Brain microvascular endothelial cell (primary cell): ENCODE results near the gene LEKR1.
"Not testable (repeated sequence)": the region's sequence is repeated elsewhere in the genome, so short reads cannot be mapped to it uniquely, and the experiment has no call there.

Experiments used
- DNase-seq: peaks from one replicate; pipeline ENCODE4 v3.0.0-alpha.2; 2020
- H3K27ac ChIP-seq: fragments of 250-450 bp; sonication (Bioruptor Pico); 2 replicates; pipeline ENCODE4 v1.5.1; 2020; ENCODE audit warnings: mild to moderate bottlenecking, moderate library complexity
- H3K27me3 ChIP-seq: fragments of 250-450 bp; sonication (Bioruptor Pico); replicated peaks from 2 replicates; pipeline ENCODE4 v1.5.1; 2020; ENCODE audit warnings: mild to moderate bottlenecking
- H3K36me3 ChIP-seq: fragments of 250-450 bp; sonication (Bioruptor Pico); replicated peaks from 2 replicates; pipeline ENCODE4 v1.5.1; 2020; ENCODE audit warnings: mild to moderate bottlenecking
- H3K4me3 ChIP-seq: 2 replicates; pipeline ENCODE4 v1.5.1; 2011; ENCODE audit warnings: low read depth, mild to moderate bottlenecking, control low read depth, low read length, moderate library complexity
- in situ Hi-C: cut with HindIII; loops from 2 replicates; pipeline ENCODE4 v1.10.0; 2017; ENCODE audit warnings: low sequenced_read_pairs, low pct_ligation_motif_present
- TF ChIP-seq, protein P1 (sequence below): IDR thresholded peaks from 2 replicates; pipeline ENCODE4 v1.5.1; 2011; ENCODE audit warnings: low read depth, mild to moderate bottlenecking, moderate library complexity, low read length, control low read depth, inconsistent platforms; ENCODE audit errors: missing control alignments

Gene LEKR1

DNA sequence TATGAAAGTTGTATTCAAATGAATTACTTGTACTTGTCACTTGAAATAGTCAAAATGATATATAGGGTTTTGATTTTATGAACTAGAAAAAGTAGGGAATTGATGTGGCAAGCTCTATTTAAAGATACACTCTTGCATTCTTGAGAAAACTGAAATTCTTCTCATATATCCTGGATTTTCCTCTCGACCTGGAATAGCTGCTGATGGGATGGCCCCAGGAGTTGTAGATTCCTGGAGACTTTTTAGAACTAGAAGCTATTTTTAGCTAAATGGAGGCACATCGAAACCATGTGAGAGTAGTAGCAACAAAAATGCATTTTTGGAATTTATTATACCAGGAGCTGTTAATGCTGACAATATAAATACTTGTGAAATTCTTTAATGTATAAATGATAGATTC is 125.9 kb downstream of the LEKR1 start:
- no peak for DNase-seq
- Histone ChIP-seq H3K36me3 (no peaks in the 10 kb centered on the region), H3K27ac (no peak overlapping the region), H3K27me3 (no peaks in the 10 kb centered on the region), H3K4me3 (no peak overlapping the region)
- TF ChIP-seq, protein P1, sequence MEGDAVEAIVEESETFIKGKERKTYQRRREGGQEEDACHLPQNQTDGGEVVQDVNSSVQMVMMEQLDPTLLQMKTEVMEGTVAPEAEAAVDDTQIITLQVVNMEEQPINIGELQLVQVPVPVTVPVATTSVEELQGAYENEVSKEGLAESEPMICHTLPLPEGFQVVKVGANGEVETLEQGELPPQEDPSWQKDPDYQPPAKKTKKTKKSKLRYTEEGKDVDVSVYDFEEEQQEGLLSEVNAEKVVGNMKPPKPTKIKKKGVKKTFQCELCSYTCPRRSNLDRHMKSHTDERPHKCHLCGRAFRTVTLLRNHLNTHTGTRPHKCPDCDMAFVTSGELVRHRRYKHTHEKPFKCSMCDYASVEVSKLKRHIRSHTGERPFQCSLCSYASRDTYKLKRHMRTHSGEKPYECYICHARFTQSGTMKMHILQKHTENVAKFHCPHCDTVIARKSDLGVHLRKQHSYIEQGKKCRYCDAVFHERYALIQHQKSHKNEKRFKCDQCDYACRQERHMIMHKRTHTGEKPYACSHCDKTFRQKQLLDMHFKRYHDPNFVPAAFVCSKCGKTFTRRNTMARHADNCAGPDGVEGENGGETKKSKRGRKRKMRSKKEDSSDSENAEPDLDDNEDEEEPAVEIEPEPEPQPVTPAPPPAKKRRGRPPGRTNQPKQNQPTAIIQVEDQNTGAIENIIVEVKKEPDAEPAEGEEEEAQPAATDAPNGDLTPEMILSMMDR, result no peak
- in situ Hi-C loops, result no loop called here

DNA sequence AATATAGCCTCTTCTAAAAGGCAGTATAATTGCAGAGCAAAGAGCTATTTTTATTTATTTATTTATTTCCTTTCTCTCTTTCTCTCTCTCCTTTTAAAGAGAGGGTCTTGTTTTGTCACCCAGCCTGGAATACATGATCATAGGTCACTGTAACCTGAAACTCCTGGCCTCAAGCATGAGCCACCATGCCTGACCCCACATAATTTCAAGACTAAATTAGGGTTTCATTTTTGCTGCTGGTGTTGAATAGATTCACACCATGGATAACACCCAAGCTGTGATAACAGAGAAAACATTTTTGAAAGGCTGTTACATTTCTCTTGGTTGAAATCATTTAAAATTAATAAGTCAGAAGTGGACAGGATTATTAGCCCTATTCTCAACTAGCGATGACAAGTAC is 131.6 kb downstream of the LEKR1 start:
- DNase-seq, result no peak
- TF ChIP-seq, protein P1, result no peak
- H3K27ac ChIP-seq, result no peak overlapping the region
- in situ Hi-C loops, result no loop called here
- no peaks in the 10 kb centered on the region for H3K27me3 ChIP-seq
- H3K4me3 ChIP-seq, result no peak overlapping the region
- H3K36me3 ChIP-seq, result no peaks in the 10 kb centered on the region

DNA sequence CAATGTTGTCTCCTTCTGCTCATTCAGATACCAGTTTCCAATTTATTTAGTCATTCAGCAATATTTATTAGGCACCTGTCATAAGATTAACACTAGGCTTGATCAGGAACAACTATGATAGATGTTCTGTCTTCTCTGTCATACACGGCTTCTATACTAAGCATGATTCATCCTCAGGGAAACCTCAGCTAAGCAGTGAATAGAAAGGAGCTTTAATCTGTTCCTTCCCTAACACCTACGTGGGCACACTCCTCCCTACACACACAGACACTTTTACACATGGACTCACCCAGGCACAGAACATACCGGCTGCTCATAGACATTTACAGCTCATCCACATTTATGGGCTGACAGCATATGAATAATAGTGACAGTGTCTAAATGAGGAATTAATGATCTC is 136.9 kb downstream of the LEKR1 start:
- no peak overlapping the region for H3K4me3 ChIP-seq
- no peaks in the 10 kb centered on the region for H3K27me3 ChIP-seq
- TF ChIP-seq, protein P1, result no peak
- no peak for DNase-seq
- no peaks in the 10 kb centered on the region for H3K36me3 ChIP-seq
- in situ Hi-C loops, result no loop called here
- H3K27ac ChIP-seq, result no peak overlapping the region

DNA sequence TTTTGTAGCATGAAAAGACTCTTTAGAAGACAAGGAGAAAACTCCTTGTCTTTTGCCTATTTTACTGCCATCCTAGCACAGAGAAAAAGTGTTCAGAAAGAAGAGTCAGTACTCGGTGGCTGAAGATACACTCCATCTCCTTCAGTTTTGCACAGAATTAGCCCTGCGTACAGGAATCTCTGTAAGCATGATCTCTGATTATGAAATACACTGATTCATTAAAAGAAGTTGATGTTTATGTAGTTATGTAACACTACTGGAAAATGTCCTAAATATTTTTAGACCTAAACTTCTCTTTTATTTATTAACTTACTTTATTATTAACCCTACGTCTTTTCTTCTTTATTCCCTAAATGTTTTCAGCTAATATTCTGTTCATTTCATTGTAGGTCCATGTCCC is 138.4 kb downstream of the LEKR1 start:
- H3K36me3 ChIP-seq, result no peaks in the 10 kb centered on the region
- H3K27ac ChIP-seq, result no peak overlapping the region
- DNase-seq, result no peak
- no peak overlapping the region for H3K4me3 ChIP-seq
- H3K27me3 ChIP-seq, result no peaks in the 10 kb centered on the region
- in situ Hi-C loops, result no loop called here
- TF ChIP-seq, protein P1, result no peak

DNA sequence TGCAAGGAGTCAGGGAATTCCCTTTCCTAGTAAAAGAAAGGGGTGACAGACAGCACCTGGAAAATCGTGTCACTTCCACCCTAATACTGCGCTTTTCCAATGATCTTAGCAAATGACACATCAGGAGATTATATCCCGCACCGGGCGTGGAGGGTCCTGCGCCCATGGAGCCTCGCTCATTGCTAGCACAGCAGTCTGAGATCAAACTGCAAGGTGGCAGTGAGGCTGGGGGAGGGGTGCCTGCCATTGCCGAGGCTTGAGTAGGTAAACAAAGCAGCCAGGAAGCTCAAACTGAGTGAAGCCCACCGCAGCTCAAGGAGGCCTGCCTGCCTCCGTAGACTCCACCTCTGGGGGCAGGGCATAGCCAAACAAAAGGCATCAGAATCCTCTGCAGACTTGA is 140.2 kb downstream of the LEKR1 start:
- H3K27ac ChIP-seq, H3K27me3 ChIP-seq, in situ Hi-C loops, H3K4me3 ChIP-seq, DNase-seq, H3K36me3 ChIP-seq: not testable (repeated sequence)

DNA sequence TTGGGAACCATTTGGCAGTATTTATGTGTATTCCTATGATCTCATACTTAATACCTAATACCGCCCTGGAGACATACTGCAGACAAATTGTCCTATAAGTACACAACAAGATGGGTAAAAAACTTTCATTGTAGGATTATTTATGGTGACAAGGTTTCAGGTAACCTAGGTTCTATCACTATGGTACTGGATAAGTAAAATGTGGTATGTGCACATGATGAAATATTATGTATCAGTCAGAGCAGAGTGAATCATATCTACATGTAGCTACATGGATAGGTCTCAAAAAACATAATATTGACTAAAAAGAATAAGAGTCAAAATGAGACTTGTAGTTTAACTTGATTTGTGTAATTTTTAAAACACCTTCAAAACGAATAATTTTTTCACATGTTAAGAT is 147.8 kb downstream of the LEKR1 start:
- TF ChIP-seq, protein P1, result no peak
- H3K27ac ChIP-seq, result no peak overlapping the region
- no peaks in the 10 kb centered on the region for H3K27me3 ChIP-seq
- DNase-seq, result no peak
- in situ Hi-C loops, result no loop called here
- no peak overlapping the region for H3K4me3 ChIP-seq
- H3K36me3 ChIP-seq, result no peaks in the 10 kb centered on the region
